SU-DHL-6 (cell line): ENCODE data around the gene PLCE1.
"Not testable (repeated sequence)": the region's sequence is repeated elsewhere in the genome, so short reads cannot be mapped to it uniquely, and the experiment has no call there.

Experiments used
- H2AFZ ChIP-seq: fragments of 200-600 bp; sonication (generic); 2 replicates; pipeline ENCODE4 v1.6.1; 2014; ENCODE audit warnings: low read depth, mild to moderate bottlenecking, moderate library complexity, mixed read lengths, antibody characterized with exemption, low read length; ENCODE audit not compliant: severe bottlenecking
- H3F3A ChIP-seq: fragments of 200-600 bp; shearing (Covaris generic); 2 replicates; pipeline ENCODE4 v1.6.0; 2016; ENCODE audit warnings: antibody characterized with exemption, mild to moderate bottlenecking; ENCODE audit not compliant: insufficient read depth
- H3K27ac ChIP-seq: fragments of 200-600 bp; sonication (generic); 2 replicates; pipeline ENCODE4 v1.5.1; 2016; ENCODE audit warnings: low read depth, mild to moderate bottlenecking, low read length, moderate library complexity, mixed read lengths
- H3K27me3 ChIP-seq: fragments of 200-600 bp; sonication (generic), shearing (Covaris generic); 2 replicates; pipeline ENCODE4 v1.6.0; 2014; ENCODE audit warnings: mild to moderate bottlenecking, low read length
- H3K36me3 ChIP-seq: fragments of 200-600 bp; sonication (generic); 2 replicates; pipeline ENCODE4 v1.6.1; 2014; ENCODE audit warnings: mild to moderate bottlenecking, low read length, mixed read lengths
- H3K4me2 ChIP-seq: fragments of 300-600, 200-600 bp; shearing (Covaris generic), sonication (generic); 2 replicates; pipeline ENCODE4 v1.6.0; 2014; ENCODE audit warnings: low read length, low read depth, mild to moderate bottlenecking; ENCODE audit not compliant: poor library complexity, severe bottlenecking
- H3K4me3 ChIP-seq: fragments of 200-600 bp; sonication (generic); 2 replicates; pipeline ENCODE4 v1.5.1; 2014; ENCODE audit warnings: antibody characterized with exemption, low read length, mild to moderate bottlenecking, mixed read lengths; ENCODE audit not compliant: insufficient read depth, poor library complexity, severe bottlenecking
- H3K79me2 ChIP-seq: fragments of 200-600 bp; sonication (generic); 2 replicates; pipeline ENCODE4 v1.6.1; 2014; ENCODE audit warnings: mild to moderate bottlenecking, low read length, moderate library complexity; ENCODE audit not compliant: insufficient read depth
- H3K9ac ChIP-seq: fragments of 200-600 bp; sonication (generic); 2 replicates; pipeline ENCODE4 v1.7.0; 2014; ENCODE audit warnings: mild to moderate bottlenecking, low read length
- H3K9me2 ChIP-seq: fragments of 200-600 bp; sonication (generic); replicated peaks from 2 replicates; pipeline ENCODE4 v1.6.1; 2014; ENCODE audit warnings: low read length; ENCODE audit not compliant: insufficient read depth
- H3K9me3 ChIP-seq: fragments of 200-600 bp; sonication (generic); 2 replicates; pipeline ENCODE4 v1.6.1; 2014; ENCODE audit warnings: low read length, mixed read lengths; ENCODE audit not compliant: insufficient read depth
- H4K20me1 ChIP-seq: fragments of 200-600 bp; sonication (generic); 2 replicates; pipeline ENCODE4 v1.6.1; 2014; ENCODE audit warnings: low read depth, mild to moderate bottlenecking, antibody characterized with exemption, low read length, moderate library complexity, mixed read lengths
- CTCF ChIP-seq: fragments of 200-600 bp; sonication (generic); IDR thresholded peaks from one replicate; pipeline ENCODE4 v1.5.1; 2017; ENCODE audit warnings: antibody characterized with exemption, mild to moderate bottlenecking, low read length, moderate library complexity; ENCODE audit not compliant: insufficient read depth, poor library complexity, severe bottlenecking
- EZH2phosphoT487 ChIP-seq: fragments of 200-600 bp; sonication (generic), shearing (Covaris generic); conservative IDR thresholded peaks from 2 replicates; pipeline ENCODE4 v1.6.1; 2018; ENCODE audit warnings: mild to moderate bottlenecking, antibody characterized with exemption, low read length, moderate library complexity, mixed read lengths

PLCE1 gene

GRCh38 chr10:93968540-93968945, 25.2 kb upstream of the PLCE1 start:
- no peaks in the 10 kb centered on the region for H3K9me3 ChIP-seq
- H3K4me3 ChIP-seq, result no peak overlapping the region
- H3K36me3 ChIP-seq, result no peaks in the 10 kb centered on the region
- H3K27me3 ChIP-seq, result no peaks in the 10 kb centered on the region
- no peak overlapping the region for H3K27ac ChIP-seq
- H3K4me2 ChIP-seq, result no peak overlapping the region
- no peaks in the 10 kb centered on the region for H4K20me1 ChIP-seq
- H3K9ac ChIP-seq, result no peak overlapping the region
- H2AFZ ChIP-seq, result no peak overlapping the region
- H3K79me2 ChIP-seq, result no peaks in the 10 kb centered on the region
- no peak for TF ChIP-seq CTCF
- TF ChIP-seq EZH2phosphoT487, result no peak
- H3F3A ChIP-seq, result no peaks in the 10 kb centered on the region
- no peaks in the 10 kb centered on the region for H3K9me2 ChIP-seq

- not testable (repeated sequence) for H4K20me1 ChIP-seq, H3K9me3 ChIP-seq, H3K27ac ChIP-seq, H3K4me2 ChIP-seq, H2AFZ ChIP-seq, H3K4me3 ChIP-seq, H3K36me3 ChIP-seq, H3K79me2 ChIP-seq, H3K27me3 ChIP-seq, H3K9me2 ChIP-seq, H3F3A ChIP-seq, H3K9ac ChIP-seq
These were observed 23.2 kb upstream of the PLCE1 start for GRCh38 chr10:93970433-93971010.

GRCh38 chr10:93973748-93974445, 19.8 kb upstream of the PLCE1 start:
- no peak overlapping the region for H3K27ac ChIP-seq
- H2AFZ ChIP-seq, result no peak overlapping the region
- H3K9me2 ChIP-seq, result no peaks in the 10 kb centered on the region
- H4K20me1 ChIP-seq, result no peaks in the 10 kb centered on the region
- no peak overlapping the region for H3K4me2 ChIP-seq
- no peaks in the 10 kb centered on the region for H3F3A ChIP-seq
- no peak overlapping the region for H3K9ac ChIP-seq
- H3K27me3 ChIP-seq, result no peaks in the 10 kb centered on the region
- H3K36me3 ChIP-seq, result no peaks in the 10 kb centered on the region
- H3K4me3 ChIP-seq, result no peak overlapping the region
- TF ChIP-seq EZH2phosphoT487, result no peak
- no peak for TF ChIP-seq CTCF
- no peaks in the 10 kb centered on the region for H3K9me3 ChIP-seq
- no peaks in the 10 kb centered on the region for H3K79me2 ChIP-seq

GRCh38 chr10:93977442-93977841, 16.3 kb upstream of the PLCE1 start:
- Histone ChIP-seq H3K4me3 (no peak overlapping the region), H3K9ac (no peak overlapping the region), H3K9me2 (no peaks in the 10 kb centered on the region), H3K27me3 (no peaks in the 10 kb centered on the region), H3F3A (no peaks in the 10 kb centered on the region), H2AFZ (no peak overlapping the region), H3K9me3 (no peaks in the 10 kb centered on the region), H3K36me3 (no peaks in the 10 kb centered on the region), H4K20me1 (no peaks in the 10 kb centered on the region), H3K79me2 (no peaks in the 10 kb centered on the region), H3K27ac (no peak overlapping the region), H3K4me2 (no peak overlapping the region)
- TF ChIP-seq EZH2phosphoT487 (no peak), CTCF (no peak)
